AG08395 (cell line): ENCODE results near the gene CPD.
"Not testable (repeated sequence)": the region's sequence is repeated elsewhere in the genome, so short reads cannot be mapped to it uniquely, and the experiment has no call there.

Experiments used
- DNase-seq: peaks from one replicate; pipeline ENCODE4 v3.0.0; 2012; ENCODE audit warnings: mixed read lengths, low spot score

Gene CPD

GRCh38 chr17:30378825-30379302 is at the start of gene CPD:
TSS of gene CPD (plus strand) at chr17:30378927. CDS start at chr17:30378981, 54 bp downstream.
- peak; percentile 99 for DNase-seq

- DNase-seq, result no peak
Observed at GRCh38 chr17:30332057-30332542, 46.6 kb upstream of the CPD start.

- no peak for DNase-seq
Observed at GRCh38 chr17:30333503-30334360, 45.0 kb upstream of the CPD start, which contains the start of gene TMIGD1. TSS of gene TMIGD1 (minus strand) at chr17:30334057. CDS start at chr17:30332133, 1,924 bp downstream.

- no peak for DNase-seq
Observed at GRCh38 chr17:30334421-30334820, 44.3 kb upstream of the CPD start.

GRCh38 chr17:30336369-30337171 is 42.2 kb upstream of the CPD start:
- DNase-seq, result peak; percentile 28

- DNase-seq, result no peak
Observed at GRCh38 chr17:30337393-30337999, 41.2 kb upstream of the CPD start.

GRCh38 chr17:30339086-30339485 is 39.6 kb upstream of the CPD start:
- DNase-seq, result no peak

- no peak for DNase-seq
Observed at GRCh38 chr17:30340801-30341356, 37.8 kb upstream of the CPD start.

GRCh38 chr17:30341703-30342249 is 37.0 kb upstream of the CPD start:
- no peak for DNase-seq

- DNase-seq, result not testable (repeated sequence)
Observed at GRCh38 chr17:30343244-30343643, 35.5 kb upstream of the CPD start.

GRCh38 chr17:30343796-30344195 is 34.9 kb upstream of the CPD start:
- DNase-seq, result no peak

- peak; percentile 13 for DNase-seq
Observed at GRCh38 chr17:30344283-30345088, 34.2 kb upstream of the CPD start.

- DNase-seq, result no peak
Observed at GRCh38 chr17:30345089-30345433, 33.7 kb upstream of the CPD start.

GRCh38 chr17:30345527-30346075 is 33.1 kb upstream of the CPD start:
- no peak for DNase-seq

- DNase-seq, result no peak
Observed at GRCh38 chr17:30346221-30346795, 32.4 kb upstream of the CPD start.

- no peak for DNase-seq
Observed at GRCh38 chr17:30347488-30347887, 31.2 kb upstream of the CPD start.

- DNase-seq, result no peak
Observed at GRCh38 chr17:30349252-30349651, 29.5 kb upstream of the CPD start.

GRCh38 chr17:30351263-30351662 is 27.5 kb upstream of the CPD start:
- DNase-seq, result not testable (repeated sequence)

GRCh38 chr17:30351735-30352134 is 27.0 kb upstream of the CPD start:
- DNase-seq, result no peak

- no peak for DNase-seq
Observed at GRCh38 chr17:30352240-30352814, 26.4 kb upstream of the CPD start.
